ENCODE measurements around the gene ESYT3. TPM values are rescaled to one million over a fixed set of nuclear protein-coding genes. Genes with fewer than 3 reads are reported as not detected.

The ESYT3 gene
- total RNA-seq, 4 donors from 2014 or later, result 0.57 to 2.9 (median 1.2) TPM

DNA sequence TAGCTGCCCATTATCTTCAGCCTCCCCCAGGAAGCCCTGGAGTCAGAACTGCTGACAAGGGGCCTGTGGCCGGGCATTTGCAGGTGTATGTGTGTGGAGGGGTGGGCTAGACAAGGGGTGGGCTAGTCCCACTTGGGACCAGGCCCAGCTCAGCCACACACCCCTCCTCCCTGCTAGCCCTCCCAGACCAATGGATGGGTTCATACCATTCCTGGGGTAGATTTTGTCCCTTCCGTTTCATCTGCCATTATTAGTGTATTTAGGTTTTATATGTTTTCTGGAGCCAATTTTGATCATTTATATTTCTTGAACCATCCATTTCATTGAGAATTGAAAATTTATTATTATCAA lies 43.9 kb upstream of the ESYT3 start:
- Histone ChIP-seq H3K36me3 (no peaks in the 10 kb centered on the region), H3K4me1 (peaks cover 0 to 7% (median 5%) of the 10 kb centered on the region in 3 donors), H3K9me3 (no peaks in the 10 kb centered on the region), H3K27me3 (no peaks in the 10 kb centered on the region), H3K4me3 (no peak overlapping the region), H3K27ac (no peak overlapping the region)
- TF ChIP-seq POLR2A (IDR thresholded peaks at IDR 0.05), result no peak
- TF ChIP-seq, protein P1, sequence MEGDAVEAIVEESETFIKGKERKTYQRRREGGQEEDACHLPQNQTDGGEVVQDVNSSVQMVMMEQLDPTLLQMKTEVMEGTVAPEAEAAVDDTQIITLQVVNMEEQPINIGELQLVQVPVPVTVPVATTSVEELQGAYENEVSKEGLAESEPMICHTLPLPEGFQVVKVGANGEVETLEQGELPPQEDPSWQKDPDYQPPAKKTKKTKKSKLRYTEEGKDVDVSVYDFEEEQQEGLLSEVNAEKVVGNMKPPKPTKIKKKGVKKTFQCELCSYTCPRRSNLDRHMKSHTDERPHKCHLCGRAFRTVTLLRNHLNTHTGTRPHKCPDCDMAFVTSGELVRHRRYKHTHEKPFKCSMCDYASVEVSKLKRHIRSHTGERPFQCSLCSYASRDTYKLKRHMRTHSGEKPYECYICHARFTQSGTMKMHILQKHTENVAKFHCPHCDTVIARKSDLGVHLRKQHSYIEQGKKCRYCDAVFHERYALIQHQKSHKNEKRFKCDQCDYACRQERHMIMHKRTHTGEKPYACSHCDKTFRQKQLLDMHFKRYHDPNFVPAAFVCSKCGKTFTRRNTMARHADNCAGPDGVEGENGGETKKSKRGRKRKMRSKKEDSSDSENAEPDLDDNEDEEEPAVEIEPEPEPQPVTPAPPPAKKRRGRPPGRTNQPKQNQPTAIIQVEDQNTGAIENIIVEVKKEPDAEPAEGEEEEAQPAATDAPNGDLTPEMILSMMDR (IDR thresholded peaks at IDR 0.05), result no peak
- 75 to 76% methylated on average over 2 of the region's 2 CpGs for WGBS, 2 donors
- DNase-seq, result no peak
- intact Hi-C loops (cut with DNase I), result no loop called here

DNA sequence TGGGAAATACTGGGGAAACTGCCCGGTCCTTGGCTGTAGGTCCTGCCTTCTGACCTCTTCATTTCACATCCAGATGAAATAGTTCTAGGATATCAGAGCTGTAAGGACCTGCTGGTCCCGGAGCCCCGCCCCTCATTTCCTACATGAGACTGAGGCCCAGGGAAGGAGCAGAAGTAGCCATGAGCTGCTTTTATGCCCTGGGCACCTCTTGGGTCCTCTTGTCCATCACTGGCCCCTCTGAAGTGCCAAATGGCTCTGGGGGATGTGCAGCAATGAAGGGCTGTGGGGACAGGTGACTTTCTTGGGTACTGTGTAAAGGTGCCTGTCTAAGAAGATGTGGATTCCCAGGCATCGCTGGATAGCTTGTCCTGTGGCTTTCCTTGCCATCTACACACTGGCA lies 40.3 kb upstream of the ESYT3 start:
- Histone ChIP-seq H3K27me3 (no peaks in the 10 kb centered on the region), H3K36me3 (no peaks in the 10 kb centered on the region), H3K9me3 (no peaks in the 10 kb centered on the region), H3K4me3 (no peak overlapping the region), H3K27ac (no peak overlapping the region), H3K4me1 (peaks cover 0 to 7% (median 5%) of the 10 kb centered on the region in 3 donors)
- TF ChIP-seq, protein P1 (IDR thresholded peaks at IDR 0.05), result no peak
- no peak for TF ChIP-seq POLR2A (IDR thresholded peaks at IDR 0.05)
- intact Hi-C loops (cut with DNase I), result no loop called here
- WGBS, 2 donors, result 85 to 100% methylated on average over 2 to 4 of the region's 4 CpGs
- DNase-seq, result no peak

DNA sequence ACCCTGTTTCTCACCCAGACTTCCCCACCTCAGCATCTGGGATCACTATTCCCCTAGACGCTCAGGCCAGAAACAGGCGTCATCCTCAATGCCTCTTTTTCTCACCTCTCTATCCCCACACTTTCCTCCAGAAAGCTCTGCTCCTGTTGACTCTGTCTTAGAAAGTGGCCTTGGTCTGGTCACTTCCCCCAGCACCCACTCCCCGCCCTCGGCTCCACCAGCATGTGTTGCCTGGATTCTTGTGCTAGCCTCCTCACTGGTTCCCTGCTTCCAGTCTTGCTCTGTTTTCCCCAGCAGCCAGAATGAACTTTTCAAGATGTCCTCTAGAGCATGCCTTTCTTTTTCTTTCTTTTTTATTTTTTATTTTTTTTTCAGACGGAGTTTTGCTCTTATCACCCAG lies 39.7 kb upstream of the ESYT3 start:
- Histone ChIP-seq H3K4me3 (no peak overlapping the region), H3K27me3 (no peaks in the 10 kb centered on the region), H3K27ac (no peak overlapping the region), H3K4me1 (peaks cover 0 to 7% (median 5%) of the 10 kb centered on the region in 3 donors), H3K36me3 (peaks cover 0 to under 1% (median 0%) of the 10 kb centered on the region in 3 donors), H3K9me3 (no peaks in the 10 kb centered on the region)
- WGBS, 2 donors, result 89 to 95% methylated on average over 5 of the region's 5 CpGs
- DNase-seq, result no peak
- intact Hi-C loops (cut with DNase I), result no loop called here
- TF ChIP-seq, protein P1 (IDR thresholded peaks at IDR 0.05), result no peak
- TF ChIP-seq POLR2A (IDR thresholded peaks at IDR 0.05), result no peak

DNA sequence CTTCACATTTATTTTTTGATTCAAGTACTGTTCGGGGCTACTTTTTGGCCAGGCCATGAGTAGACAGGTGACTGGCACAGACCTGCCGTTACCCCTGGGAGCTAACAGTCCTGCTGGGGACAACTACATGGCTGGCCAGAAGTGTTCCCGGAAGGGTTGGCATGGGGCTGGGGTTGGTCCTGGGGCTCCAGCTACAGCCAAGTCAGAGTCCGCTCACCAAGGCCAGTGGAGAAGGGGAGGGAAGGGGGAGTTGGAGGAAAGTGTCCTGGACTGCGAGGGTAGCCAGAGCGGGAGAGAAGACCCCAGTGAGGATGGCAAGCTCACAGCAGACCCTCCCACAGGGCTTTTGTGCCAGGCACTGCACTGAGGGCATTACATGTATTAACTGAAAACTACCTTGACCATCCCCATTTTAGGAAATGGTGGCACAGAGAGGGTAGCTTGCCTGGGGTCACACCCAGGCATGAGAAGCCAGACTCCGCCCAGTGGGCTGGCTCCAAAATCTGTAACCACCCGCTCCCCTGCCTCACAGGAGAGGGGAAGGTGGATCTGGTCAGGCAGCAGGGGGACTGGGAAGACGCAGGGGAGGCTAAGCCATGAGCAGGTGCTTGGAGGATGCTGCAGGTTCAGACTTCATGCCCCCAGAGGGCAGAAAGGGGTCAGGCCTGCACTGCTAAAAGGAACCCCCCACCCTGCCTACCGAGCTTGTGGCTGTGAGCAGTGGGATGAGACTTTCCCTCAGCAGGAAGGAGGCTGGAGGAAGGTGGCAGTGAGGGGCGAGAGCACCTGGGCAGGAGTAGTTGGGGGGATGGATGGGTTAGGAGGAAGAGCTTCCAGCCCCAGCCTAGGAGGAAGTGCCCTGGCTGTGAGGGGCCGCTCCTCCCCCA lies 38.3 kb upstream of the ESYT3 start:
- Histone ChIP-seq H3K27ac (no peak overlapping the region), H3K9me3 (no peaks in the 10 kb centered on the region), H3K4me1 (no peaks in the 10 kb centered on the region), H3K36me3 (peaks cover 0 to 8% (median 0%) of the 10 kb centered on the region in 3 donors), H3K27me3 (no peaks in the 10 kb centered on the region), H3K4me3 (no peak overlapping the region)
- intact Hi-C loops (cut with DNase I), result no loop called here
- WGBS, 2 donors, result 85 to 91% methylated on average over 7 to 11 of the region's 12 CpGs
- TF ChIP-seq POLR2A (IDR thresholded peaks at IDR 0.05), result no peak
- TF ChIP-seq, protein P1 (IDR thresholded peaks at IDR 0.05), result no peak
- DNase-seq, result no peak

DNA sequence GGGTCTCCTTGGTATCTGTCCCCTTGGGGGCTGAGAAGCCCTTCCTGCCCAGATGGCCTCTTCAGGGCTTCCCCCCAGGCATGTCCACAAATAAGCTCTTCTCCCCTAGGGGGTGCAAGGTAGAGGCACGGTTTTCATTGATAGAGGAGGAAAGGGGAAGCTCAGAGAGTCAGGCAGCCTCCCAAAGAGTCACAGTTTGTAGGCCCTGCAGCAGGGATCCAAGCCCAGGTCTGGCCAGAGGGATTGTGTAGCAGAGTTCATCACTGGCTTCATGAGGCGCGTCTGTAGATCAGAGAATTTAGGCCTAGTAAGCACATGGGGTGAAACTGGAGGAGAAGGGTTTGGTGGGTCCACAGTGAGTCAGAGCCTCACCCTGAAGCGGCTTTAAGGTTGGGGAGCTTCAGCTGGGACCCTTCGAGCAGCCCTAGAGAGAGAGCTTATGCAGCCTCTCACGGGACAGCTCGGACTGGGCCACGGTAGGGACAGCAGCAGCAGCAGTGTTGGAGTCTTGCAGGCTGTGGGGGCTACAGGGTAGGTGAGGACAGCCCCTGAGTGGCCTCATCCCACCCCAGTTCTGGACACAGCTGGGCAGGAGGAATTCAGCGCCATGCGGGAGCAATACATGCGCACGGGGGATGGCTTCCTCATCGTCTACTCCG lies 37.5 kb upstream of the ESYT3 start:
- intact Hi-C loops (cut with DNase I), result no loop called here
- Histone ChIP-seq H3K4me3 (no peak overlapping the region), H3K27ac (no peak overlapping the region), H3K9me3 (no peaks in the 10 kb centered on the region), H3K27me3 (no peaks in the 10 kb centered on the region), H3K36me3 (peaks cover 0 to 16% (median 0%) of the 10 kb centered on the region in 3 donors), H3K4me1 (no peaks in the 10 kb centered on the region)
- no peak for DNase-seq
- WGBS, 2 donors, result 81 to 92% methylated on average over 4 to 6 of the region's 14 CpGs
- TF ChIP-seq, protein P1 (IDR thresholded peaks at IDR 0.05), result no peak
- TF ChIP-seq POLR2A (IDR thresholded peaks at IDR 0.05), result no peak
